Neural cell (in vitro differentiated cells): Measurements from ENCODE around the gene TMEM208. TPM values are rescaled to one million over a fixed set of nuclear protein-coding genes. Genes with fewer than 3 reads are reported as not detected.

Experiments
- H2AFZ ChIP-seq: fragments of 200-600, 300-800 bp; sonication (generic), shearing (Covaris generic); 2 replicates; pipeline ENCODE4 v1.6.0; 2014; ENCODE audit warnings: low read depth, mild to moderate bottlenecking, antibody characterized with exemption, low read length, moderate library complexity
- H3F3A ChIP-seq: fragments of 200-600 bp; shearing (Covaris generic); 2 replicates; pipeline ENCODE4 v1.6.1; 2016; ENCODE audit warnings: mild to moderate bottlenecking, moderate library complexity, mixed read lengths, antibody characterized with exemption, low read length; ENCODE audit not compliant: insufficient read depth, poor library complexity, severe bottlenecking
- H3K27ac ChIP-seq: fragments of 200-600, 300-800 bp; sonication (generic), shearing (Covaris generic); 2 replicates; pipeline ENCODE4 v1.5.1; 2014; ENCODE audit warnings: mild to moderate bottlenecking, low read length, moderate library complexity
- H3K27me3 ChIP-seq: fragments of 300-800, 200-600 bp; sonication (generic), shearing (Covaris generic); 2 replicates; pipeline ENCODE4 v1.6.0; 2014; ENCODE audit warnings: mild to moderate bottlenecking, low read depth, low read length, moderate library complexity; ENCODE audit not compliant: insufficient read depth
- H3K36me3 ChIP-seq: fragments of 300-800, 200-600 bp; sonication (generic), shearing (Covaris generic); 2 replicates; pipeline ENCODE4 v1.5.1; 2014; ENCODE audit warnings: mild to moderate bottlenecking, antibody characterized with exemption, low read length, moderate library complexity; ENCODE audit not compliant: insufficient read depth
- H3K4me2 ChIP-seq: fragments of 300-800, 200-600 bp; sonication (generic), shearing (Covaris generic); 2 replicates; pipeline ENCODE4 v1.6.0; 2014; ENCODE audit warnings: mild to moderate bottlenecking, low read length
- H3K4me3 ChIP-seq: fragments of 300-800, 200-600 bp; sonication (generic), shearing (Covaris generic); 2 replicates; pipeline ENCODE4 v1.5.1; 2014; ENCODE audit warnings: mild to moderate bottlenecking, low read length, moderate library complexity
- H3K79me2 ChIP-seq: fragments of 200-600 bp; shearing (Covaris generic); replicated peaks from 2 replicates; pipeline ENCODE4 v1.6.0; 2014; ENCODE audit warnings: mild to moderate bottlenecking, low read length, moderate library complexity; ENCODE audit not compliant: insufficient read depth
- H3K9ac ChIP-seq: fragments of 300-800, 200-600 bp; sonication (generic), shearing (Covaris generic); 2 replicates; pipeline ENCODE4 v1.6.1; 2016; ENCODE audit warnings: mild to moderate bottlenecking, low read length, mixed read lengths
- H3K9me2 ChIP-seq: fragments of 200-600 bp; shearing (Covaris generic); 2 replicates; pipeline ENCODE4 v1.6.1; 2016; ENCODE audit warnings: mild to moderate bottlenecking, low read length, mixed read lengths; ENCODE audit not compliant: insufficient read depth
- H3K9me3 ChIP-seq: fragments of 200-600, 300-800 bp; sonication (generic), shearing (Covaris generic); 2 replicates; pipeline ENCODE4 v1.6.1; 2016; ENCODE audit warnings: mild to moderate bottlenecking, mixed run types, low read length, moderate library complexity, mixed read lengths
- H4K20me1 ChIP-seq: fragments of 200-600 bp; shearing (Covaris generic); 2 replicates; pipeline ENCODE4 v1.6.1; 2016; ENCODE audit warnings: mild to moderate bottlenecking, mixed run types; ENCODE audit not compliant: insufficient read depth
- CTCF ChIP-seq: fragments of 450-650 bp; IDR thresholded peaks from 2 replicates; pipeline ENCODE4 v1.5.1; 2014; ENCODE audit warnings: antibody characterized with exemption, mild to moderate bottlenecking, moderate library complexity; ENCODE audit not compliant: poor library complexity, severe bottlenecking
- EP300 ChIP-seq: fragments of 450-650 bp; conservative IDR thresholded peaks from 2 replicates; pipeline ENCODE4 v1.6.1; 2014; ENCODE audit warnings: antibody characterized with exemption, mild to moderate bottlenecking, moderate library complexity; ENCODE audit not compliant: poor library complexity, severe bottlenecking
- EZH2 ChIP-seq: fragments of 200-600, 300-800 bp; shearing (Covaris generic), sonication (generic); IDR thresholded peaks from 2 replicates; pipeline ENCODE4 v1.6.1; 2014; ENCODE audit warnings: antibody characterized with exemption, low read length, borderline replicate concordance, mild to moderate bottlenecking; ENCODE audit not compliant: insufficient read depth, poor library complexity, severe bottlenecking
- MXI1 ChIP-seq: fragments of 450-650 bp; conservative IDR thresholded peaks from 2 replicates; pipeline ENCODE4 v1.6.1; 2014; ENCODE audit warnings: antibody characterized with exemption, mild to moderate bottlenecking; ENCODE audit not compliant: poor library complexity, severe bottlenecking
- POLR2AphosphoS5 ChIP-seq: IDR thresholded peaks from 2 replicates; pipeline ENCODE4 v1.6.1; 2012
- RAD21 ChIP-seq: fragments of 450-650 bp; conservative IDR thresholded peaks from 2 replicates; pipeline ENCODE4 v1.6.1; 2014; ENCODE audit warnings: antibody characterized with exemption, mild to moderate bottlenecking, moderate library complexity
- REST ChIP-seq: IDR thresholded peaks from 2 replicates; pipeline ENCODE4 v1.6.1; 2012; ENCODE audit warnings: borderline replicate concordance
- SMC3 ChIP-seq: fragments of 450-650 bp; conservative IDR thresholded peaks from 2 replicates; pipeline ENCODE4 v1.6.1; 2014; ENCODE audit warnings: antibody characterized with exemption, mild to moderate bottlenecking, moderate library complexity; ENCODE audit not compliant: poor library complexity
- TAF1 ChIP-seq: IDR thresholded peaks from 2 replicates; pipeline ENCODE4 v1.6.1; 2012; ENCODE audit warnings: low read depth
- polyA plus RNA-seq: library from polyadenylated mRNA; depleted of rRNA; stranded (reverse); fragments of >200 nt; gene quantifications from 2 replicates; pipeline ENCODE4 v1.2.3, GENCODE V29; 2014

TMEM208 gene
- polyA plus RNA-seq, 1 donor from 2014 or later, result 53.5 TPM

- H3K9ac ChIP-seq, result peak within 1 kb of the TSS; percentile 59
- peak; percentile 16 for TF ChIP-seq SMC3
- no peak for TF ChIP-seq EP300
- TF ChIP-seq CTCF, result peak; percentile 53
- no peak for TF ChIP-seq RAD21
- no peak for TF ChIP-seq TAF1
- peak; percentile 17 for TF ChIP-seq MXI1
- TF ChIP-seq EZH2, result no peak
These were observed 21.7 kb downstream of the TMEM208 start, which contains the start of gene SLC9A5 for GRCh38 chr16:67248401-67249177. TSS of gene SLC9A5 (plus strand) at chr16:67248979. CDS start at chr16:67249015, 36 bp downstream.

GRCh38 chr16:67249178-67250044 lies 22.5 kb downstream of the TMEM208 start:
- Histone ChIP-seq H3K4me3 (peak overlapping the region; percentile 70), H2AFZ (no peak overlapping the region), H3K27me3 (peaks cover 49% of the 10 kb centered on the region)

More at GRCh38 chr16:67248401-67249177, 21.7 kb downstream of the TMEM208 start, which contains the start of gene SLC9A5:
- no peak within 1 kb of the TSS for H3K27ac ChIP-seq
- H2AFZ ChIP-seq, result peak within 1 kb of the TSS; percentile 45
- no peaks in the 10 kb centered on the region for H3K9me2 ChIP-seq
- peak within 1 kb of the TSS; percentile 73 for H3K4me2 ChIP-seq
- H3K9me3 ChIP-seq, result no peaks in the 10 kb centered on the region
- H3F3A ChIP-seq, result no peaks in the 10 kb centered on the region
- peaks cover 49% of the 10 kb centered on the region for H3K27me3 ChIP-seq
- no peaks in the 10 kb centered on the region for H4K20me1 ChIP-seq
- H3K4me3 ChIP-seq, result peak within 1 kb of the TSS; percentile 70
- H3K36me3 ChIP-seq, result no peaks in the 10 kb centered on the region
- H3K79me2 ChIP-seq, result no peaks in the 10 kb centered on the region

More at GRCh38 chr16:67249178-67250044, 22.5 kb downstream of the TMEM208 start:
- Histone ChIP-seq H3K27ac (no peak overlapping the region), H3K9ac (peak overlapping the region; percentile 59), H3K36me3 (no peaks in the 10 kb centered on the region), H3K4me2 (peak overlapping the region; percentile 59), H3K9me2 (no peaks in the 10 kb centered on the region), H3F3A (no peaks in the 10 kb centered on the region), H3K79me2 (no peaks in the 10 kb centered on the region), H3K9me3 (no peaks in the 10 kb centered on the region), H4K20me1 (no peaks in the 10 kb centered on the region)
- TF ChIP-seq POLR2AphosphoS5, result no peak
- TF ChIP-seq EZH2, result no peak
- no peak for TF ChIP-seq EP300
- TF ChIP-seq RAD21, result no peak
- TF ChIP-seq REST, result no peak
- no peak for TF ChIP-seq CTCF
- TF ChIP-seq SMC3, result no peak
- TF ChIP-seq MXI1, result no peak
- TF ChIP-seq TAF1, result no peak
